ENCODE measurements around the gene U2SURP.

- TF ChIP-seq CTCF (IDR thresholded peaks at IDR 0.05 in 2 of 3, conservative IDR thresholded peaks at IDR 0.05 in 1 of 3; ENCODE audit: control insufficient read depth in 2 of 3, extremely low read depth in 1 of 3, insufficient read depth in 1 of 3, low read depth in 3 of 3, low read length in 3 of 3) (no peak), ZNF24 (IDR thresholded peaks at IDR 0.05) (no peak), HCFC1 (IDR thresholded peaks at IDR 0.05; ENCODE audit: low read length) (no peak)
Observed at GRCh38 chr3:143083781-143084180, 82.4 kb downstream of the U2SURP start.
